Measurements from ENCODE around the gene ARFGAP2. TPM values are rescaled to one million over a fixed set of nuclear protein-coding genes. Genes with fewer than 3 reads are reported as not detected.

ARFGAP2 gene
- total and polyA plus RNA-seq, 3 donors from 2014 or later, result 82.4 to 178 (median 167) TPM

DNA sequence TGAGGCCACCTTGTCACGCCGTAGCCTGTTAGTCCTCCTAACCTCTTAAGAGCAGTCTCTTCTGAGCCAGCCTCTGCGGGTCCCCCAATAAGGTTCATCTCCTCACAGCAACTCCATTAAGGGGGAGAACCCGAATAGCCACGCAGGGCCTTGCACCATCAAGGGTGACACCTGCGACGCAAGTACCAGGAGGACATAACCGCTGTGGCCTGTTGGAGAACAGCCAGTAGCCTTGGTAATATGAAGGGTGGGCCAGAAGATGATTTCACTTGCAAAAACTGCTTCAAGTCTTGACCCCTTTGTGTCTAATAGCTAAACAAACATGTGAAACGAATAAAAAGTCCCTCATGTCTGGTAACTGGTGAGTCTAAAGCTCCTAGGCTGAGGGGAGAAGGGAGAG lies 14.8 kb downstream of the ARFGAP2 start:
- 50 to 52% methylated on average over 5 to 9 of the region's 9 CpGs for WGBS, 2 donors
- Histone ChIP-seq H3K27me3 (no peaks in the 10 kb centered on the region), H3K4me1 (peaks cover 10% of the 10 kb centered on the region), H3K9me3 (no peaks in the 10 kb centered on the region), H3K27ac (no peak overlapping the region), H3K36me3 (ENCODE audit: low read depth, missing control alignments) (no peaks in the 10 kb centered on the region), H3K4me3 (no peak overlapping the region)
- no peak for DNase-seq
- intact Hi-C loops (cut with DNase I; ENCODE audit: low total_unique reads), result loop anchor here (10.0 kb wide), 1 partner anchor 193 kb away; the partner anchor contains the start of gene MYBPC3
- TF ChIP-seq POLR2A (IDR thresholded peaks at IDR 0.05), result no peak
- TF ChIP-seq, protein P1, sequence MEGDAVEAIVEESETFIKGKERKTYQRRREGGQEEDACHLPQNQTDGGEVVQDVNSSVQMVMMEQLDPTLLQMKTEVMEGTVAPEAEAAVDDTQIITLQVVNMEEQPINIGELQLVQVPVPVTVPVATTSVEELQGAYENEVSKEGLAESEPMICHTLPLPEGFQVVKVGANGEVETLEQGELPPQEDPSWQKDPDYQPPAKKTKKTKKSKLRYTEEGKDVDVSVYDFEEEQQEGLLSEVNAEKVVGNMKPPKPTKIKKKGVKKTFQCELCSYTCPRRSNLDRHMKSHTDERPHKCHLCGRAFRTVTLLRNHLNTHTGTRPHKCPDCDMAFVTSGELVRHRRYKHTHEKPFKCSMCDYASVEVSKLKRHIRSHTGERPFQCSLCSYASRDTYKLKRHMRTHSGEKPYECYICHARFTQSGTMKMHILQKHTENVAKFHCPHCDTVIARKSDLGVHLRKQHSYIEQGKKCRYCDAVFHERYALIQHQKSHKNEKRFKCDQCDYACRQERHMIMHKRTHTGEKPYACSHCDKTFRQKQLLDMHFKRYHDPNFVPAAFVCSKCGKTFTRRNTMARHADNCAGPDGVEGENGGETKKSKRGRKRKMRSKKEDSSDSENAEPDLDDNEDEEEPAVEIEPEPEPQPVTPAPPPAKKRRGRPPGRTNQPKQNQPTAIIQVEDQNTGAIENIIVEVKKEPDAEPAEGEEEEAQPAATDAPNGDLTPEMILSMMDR (IDR thresholded peaks at IDR 0.05), result no peak

- Histone ChIP-seq H3K4me1 (peaks cover 10% of the 10 kb centered on the region), H3K9me3 (no peaks in the 10 kb centered on the region), H3K27ac (no peak overlapping the region), H3K36me3 (ENCODE audit: low read depth, missing control alignments) (no peaks in the 10 kb centered on the region), H3K4me3 (no peak overlapping the region), H3K27me3 (no peaks in the 10 kb centered on the region)
- TF ChIP-seq, protein P1 (IDR thresholded peaks at IDR 0.05), result peak; percentile 46 to 65 (median 48)
- no peak for TF ChIP-seq POLR2A (IDR thresholded peaks at IDR 0.05)
- WGBS, 2 donors, result 56 to 57% methylated on average over 13 to 14 of the region's 14 CpGs
- peak; percentile 74 for DNase-seq
- intact Hi-C loops (cut with DNase I; ENCODE audit: low total_unique reads), result loop anchor here (10.0 kb wide), 1 partner anchor 194 kb away; the partner anchor contains the start of gene MYBPC3
These were observed 15.4 kb downstream of the ARFGAP2 start for GRCh38 chr11:47161134-47161854.

GRCh38 chr11:47160753-47161133 lies 15.9 kb downstream of the ARFGAP2 start:
- Histone ChIP-seq H3K27me3 (no peaks in the 10 kb centered on the region), H3K9me3 (no peaks in the 10 kb centered on the region), H3K36me3 (ENCODE audit: low read depth, missing control alignments) (no peaks in the 10 kb centered on the region), H3K4me3 (no peak overlapping the region), H3K27ac (no peak overlapping the region), H3K4me1 (peaks cover 10% of the 10 kb centered on the region)
- intact Hi-C loops (cut with DNase I; ENCODE audit: low total_unique reads), result loop anchor here (10.0 kb wide), 1 partner anchor 194 kb away; the partner anchor contains the start of gene MYBPC3
- no peak for DNase-seq
- 84 to 93% methylated on average over 5 of the region's 5 CpGs for WGBS, 2 donors
- TF ChIP-seq, protein P1 (IDR thresholded peaks at IDR 0.05), result no peak
- TF ChIP-seq POLR2A (IDR thresholded peaks at IDR 0.05), result no peak

- 87 to 93% methylated on average over 5 of the region's 5 CpGs for WGBS, 2 donors
- H3K4me1 ChIP-seq, result peaks cover 10% of the 10 kb centered on the region
These were observed 18.4 kb downstream of the ARFGAP2 start for GRCh38 chr11:47158242-47158641.

More at GRCh38 chr11:47158242-47158641, 18.4 kb downstream of the ARFGAP2 start:
- Histone ChIP-seq H3K27ac (no peak overlapping the region), H3K9me3 (no peaks in the 10 kb centered on the region), H3K36me3 (ENCODE audit: low read depth, missing control alignments) (no peaks in the 10 kb centered on the region), H3K4me3 (no peak overlapping the region), H3K27me3 (no peaks in the 10 kb centered on the region)
- TF ChIP-seq, protein P1 (IDR thresholded peaks at IDR 0.05), result no peak
- TF ChIP-seq POLR2A (IDR thresholded peaks at IDR 0.05), result no peak
- DNase-seq, result no peak
- intact Hi-C loops (cut with DNase I; ENCODE audit: low total_unique reads), result no loop called here

Data from testis (tissue), 3 donors.